ENCODE results near the gene MLXIP.

DNA sequence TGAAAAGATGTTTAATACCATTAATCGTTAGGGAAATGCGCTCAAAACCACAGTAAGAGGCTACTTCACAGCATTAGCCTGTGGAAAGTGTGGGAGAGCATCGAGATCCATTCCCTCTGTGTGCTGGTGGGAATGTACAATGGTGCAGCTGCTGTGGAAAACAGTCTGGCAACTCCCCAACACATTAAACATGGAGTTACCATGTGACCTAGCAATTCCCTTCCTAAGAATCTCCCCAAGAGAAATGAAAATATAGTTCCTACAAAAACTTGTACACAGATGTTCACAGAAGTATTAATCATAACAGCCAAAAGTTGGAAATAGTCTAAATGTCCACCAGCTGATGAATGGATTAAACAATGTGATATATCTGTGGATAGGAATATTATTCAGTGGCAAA lies 23.8 kb downstream of the MLXIP start:
- TF ChIP-seq POLR2A (IDR thresholded peaks at IDR 0.05; ENCODE audit: low read length) (no peak), GATA1 (IDR thresholded peaks at IDR 0.05; ENCODE audit: low read depth, low read length) (no peak)
